Measurements from ENCODE around the gene RPL27A. TPM values are rescaled to one million over a fixed set of nuclear protein-coding genes. Genes with fewer than 3 reads are reported as not detected.
A peak's percentile ranks its signal among the peaks of the same experiment; 100 is the strongest.

Gene RPL27A
- total RNA-seq, 1 donor from 2014 or later = 990 TPM

- DNase-seq = no peak
These were observed 19.5 kb downstream of the RPL27A start for GRCh38 chr11:8701891-8702597.

- no peak for DNase-seq
These were observed 20.0 kb downstream of the RPL27A start for GRCh38 chr11:8702598-8702915.

GRCh38 chr11:8704136-8704535 lies 21.5 kb downstream of the RPL27A start:
- no peak for DNase-seq

GRCh38 chr11:8705146-8705545 lies 22.6 kb downstream of the RPL27A start:
- DNase-seq = no peak

- no peak for DNase-seq
These were observed 24.3 kb downstream of the RPL27A start for GRCh38 chr11:8706673-8707432.

- no peak for DNase-seq
These were observed 25.1 kb downstream of the RPL27A start for GRCh38 chr11:8707541-8708191.

- DNase-seq = peak; percentile 84
These were observed 26.5 kb downstream of the RPL27A start for GRCh38 chr11:8709002-8709672.

- DNase-seq = no peak
These were observed 27.2 kb downstream of the RPL27A start for GRCh38 chr11:8709777-8710176.

- DNase-seq = no peak
These were observed 29.4 kb downstream of the RPL27A start for GRCh38 chr11:8711895-8712442.

- DNase-seq = no peak
These were observed 29.9 kb downstream of the RPL27A start for GRCh38 chr11:8712506-8712905.

- peak; percentile 35 for DNase-seq
These were observed 31.3 kb downstream of the RPL27A start for GRCh38 chr11:8713760-8714454.

GRCh38 chr11:8714622-8715225 lies 32.1 kb downstream of the RPL27A start:
- DNase-seq = no peak

- DNase-seq = no peak
These were observed 32.9 kb downstream of the RPL27A start for GRCh38 chr11:8715501-8715900.

GRCh38 chr11:8717544-8717875 lies 34.9 kb downstream of the RPL27A start:
- no peak for DNase-seq

- peak; percentile 66 for DNase-seq
These were observed 35.5 kb downstream of the RPL27A start for GRCh38 chr11:8717876-8718753.

- DNase-seq = peak; percentile 80
These were observed 36.6 kb downstream of the RPL27A start for GRCh38 chr11:8719211-8719649.

GRCh38 chr11:8719721-8720120 lies 37.1 kb downstream of the RPL27A start:
- DNase-seq = peak; percentile 48

- peak; percentile 24 for DNase-seq
These were observed 37.8 kb downstream of the RPL27A start for GRCh38 chr11:8720352-8720751.

- DNase-seq = peak; percentile 56
These were observed 38.4 kb downstream of the RPL27A start for GRCh38 chr11:8720868-8721608.
